Measurements from ENCODE around the gene ARMH3.

DNA sequence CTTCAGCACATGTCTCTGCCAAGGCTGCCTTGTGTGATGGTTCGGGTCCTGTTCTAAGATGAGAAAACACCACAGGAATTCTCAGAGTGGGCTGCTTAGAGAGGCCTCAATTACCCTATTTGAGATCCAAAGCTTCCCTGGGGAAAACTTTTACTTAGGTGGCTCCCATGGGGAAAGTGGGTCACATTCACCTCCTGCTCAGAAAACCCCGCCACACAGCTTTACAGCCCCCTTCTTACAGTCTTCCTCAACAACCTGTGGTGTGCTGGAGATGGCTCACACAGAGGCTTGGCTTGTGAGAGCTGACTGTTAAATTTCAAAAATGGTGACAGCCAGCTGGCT, 175.8 kb downstream of the ARMH3 start:
- TF ChIP-seq FOXJ3 (CRISPR knock-in tag; IDR thresholded peaks at IDR 0.05; ENCODE audit: borderline replicate concordance) (no peak), ZNF121 (CRISPR knock-in tag; IDR thresholded peaks at IDR 0.05) (no peak), FOXK1 (CRISPR knock-in tag; IDR thresholded peaks at IDR 0.05) (no peak), SP1 (CRISPR knock-in tag; conservative IDR thresholded peaks at IDR 0.05) (no peak), NFYB (CRISPR knock-in tag; conservative IDR thresholded peaks at IDR 0.05; ENCODE audit: low read depth) (no peak), ZNF232 (CRISPR knock-in tag; IDR thresholded peaks at IDR 0.05) (no peak)
- TF ChIP-seq, protein P1, sequence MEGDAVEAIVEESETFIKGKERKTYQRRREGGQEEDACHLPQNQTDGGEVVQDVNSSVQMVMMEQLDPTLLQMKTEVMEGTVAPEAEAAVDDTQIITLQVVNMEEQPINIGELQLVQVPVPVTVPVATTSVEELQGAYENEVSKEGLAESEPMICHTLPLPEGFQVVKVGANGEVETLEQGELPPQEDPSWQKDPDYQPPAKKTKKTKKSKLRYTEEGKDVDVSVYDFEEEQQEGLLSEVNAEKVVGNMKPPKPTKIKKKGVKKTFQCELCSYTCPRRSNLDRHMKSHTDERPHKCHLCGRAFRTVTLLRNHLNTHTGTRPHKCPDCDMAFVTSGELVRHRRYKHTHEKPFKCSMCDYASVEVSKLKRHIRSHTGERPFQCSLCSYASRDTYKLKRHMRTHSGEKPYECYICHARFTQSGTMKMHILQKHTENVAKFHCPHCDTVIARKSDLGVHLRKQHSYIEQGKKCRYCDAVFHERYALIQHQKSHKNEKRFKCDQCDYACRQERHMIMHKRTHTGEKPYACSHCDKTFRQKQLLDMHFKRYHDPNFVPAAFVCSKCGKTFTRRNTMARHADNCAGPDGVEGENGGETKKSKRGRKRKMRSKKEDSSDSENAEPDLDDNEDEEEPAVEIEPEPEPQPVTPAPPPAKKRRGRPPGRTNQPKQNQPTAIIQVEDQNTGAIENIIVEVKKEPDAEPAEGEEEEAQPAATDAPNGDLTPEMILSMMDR (IDR thresholded peaks at IDR 0.05), result no peak
